GM19463 (cell line): ENCODE results near the gene TRIM24.

Experiments used
- ATAC-seq: cut with Tn5 transposase; IDR thresholded peaks from one replicate; pipeline ENCODE4 v1.9.1; 2021; ENCODE audit warnings: mild to moderate bottlenecking, moderate library complexity; ENCODE audit not compliant: unreplicated experiment

TRIM24 gene

GRCh38 chr7:138613630-138614029 is 153.6 kb downstream of the TRIM24 start:
- ATAC-seq, result no peak

DNA sequence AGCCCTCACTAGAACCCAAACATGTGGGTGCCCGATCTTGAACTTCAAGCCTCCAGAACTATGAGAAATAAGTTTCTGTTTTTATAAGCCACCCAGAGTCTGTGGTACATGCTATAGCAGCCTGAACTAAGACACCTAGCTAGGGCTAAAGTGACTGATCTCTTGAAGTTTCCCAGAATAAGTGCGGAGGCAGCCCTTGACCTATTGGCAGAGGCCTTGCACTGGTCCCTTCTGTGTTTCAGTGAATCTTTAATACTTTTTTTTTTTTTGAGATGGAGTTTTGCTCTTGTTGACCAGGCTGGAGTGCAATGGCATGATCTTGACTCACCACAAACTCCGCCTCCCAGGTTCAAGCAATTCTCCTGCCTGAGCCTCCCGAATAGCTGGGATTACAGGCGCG is 156.0 kb downstream of the TRIM24 start:
- ATAC-seq, result no peak

DNA sequence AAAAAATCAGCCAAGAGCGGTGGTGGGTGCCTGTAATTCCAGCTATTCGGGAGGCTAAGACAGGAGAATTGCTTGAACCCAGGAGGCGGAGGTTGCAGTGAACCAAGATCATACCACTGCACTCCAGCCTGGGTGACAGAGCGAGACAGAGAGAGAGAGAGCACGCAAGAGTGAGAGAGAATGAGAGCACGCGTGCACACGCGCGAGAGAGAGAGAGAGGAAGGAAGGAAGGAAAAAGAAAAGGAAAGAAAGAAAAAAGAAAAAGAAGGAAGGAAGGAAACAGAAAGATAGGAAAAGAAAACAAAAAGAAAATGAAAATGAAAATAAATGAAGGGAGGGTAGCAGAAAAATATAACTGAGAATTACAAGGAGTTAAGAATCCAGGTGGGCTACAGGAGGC is 158.4 kb downstream of the TRIM24 start:
- ATAC-seq, result no peak

DNA sequence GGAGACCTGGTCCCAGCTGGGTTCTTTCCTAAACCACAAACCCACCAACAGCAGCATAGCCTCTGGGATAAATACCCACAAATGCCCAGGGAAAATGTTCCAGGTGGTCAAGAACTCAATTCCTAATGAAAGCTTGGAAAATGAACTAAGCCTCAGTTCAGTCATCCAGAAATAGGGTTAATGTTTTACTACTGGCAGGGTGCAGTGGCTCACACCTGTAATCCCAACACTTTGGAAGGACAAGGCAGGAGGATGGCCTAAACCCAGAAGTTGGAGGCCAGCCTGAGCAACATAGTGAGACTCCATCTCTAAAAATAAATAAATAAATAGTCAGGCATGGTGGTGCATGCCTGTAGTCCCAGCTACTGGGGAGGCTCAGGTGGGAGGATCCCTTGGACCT is 158.9 kb downstream of the TRIM24 start:
- ATAC-seq, result no peak

DNA sequence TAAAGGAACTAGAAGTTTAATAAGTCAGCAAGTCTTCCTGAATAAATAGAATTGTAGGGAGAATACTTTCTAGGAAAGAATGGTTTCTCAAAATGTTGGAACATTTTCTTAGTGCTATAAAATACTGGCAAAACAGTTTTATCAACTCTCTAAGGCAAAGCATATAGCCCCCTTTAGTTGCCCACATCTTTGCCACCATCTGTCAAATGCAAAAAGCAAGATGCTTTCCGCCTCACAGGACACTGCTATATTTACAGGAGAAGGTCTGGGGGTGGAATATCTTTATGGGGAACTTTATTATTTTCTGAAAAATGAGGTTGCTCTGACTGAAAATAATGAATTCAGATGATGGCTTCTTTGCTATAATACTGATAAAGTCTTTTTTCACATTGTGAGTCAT is 162.8 kb downstream of the TRIM24 start:
- no peak for ATAC-seq

GRCh38 chr7:138625084-138625848 is 165.2 kb downstream of the TRIM24 start:
- ATAC-seq, result no peak

DNA sequence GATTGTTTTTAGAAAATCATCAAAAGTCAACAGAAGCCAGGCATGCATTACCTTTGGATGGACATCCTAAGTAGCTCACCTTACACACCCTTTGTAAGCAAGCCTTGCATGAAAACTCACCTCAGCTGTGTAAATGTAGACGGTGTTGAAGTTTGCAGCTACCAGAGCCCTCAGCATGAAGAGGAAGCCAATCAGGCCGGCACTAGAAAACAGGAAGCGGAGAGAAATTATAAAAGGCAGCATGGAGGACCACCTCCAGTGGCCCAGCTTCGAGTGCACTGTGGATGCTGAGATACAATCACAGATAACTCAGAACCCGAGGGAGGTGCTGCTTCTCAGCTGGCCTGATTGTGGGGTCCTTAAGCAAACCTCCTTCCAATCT is 165.8 kb downstream of the TRIM24 start:
- ATAC-seq, result no peak

GRCh38 chr7:138626846-138627245 is 166.8 kb downstream of the TRIM24 start:
- no peak for ATAC-seq

GRCh38 chr7:138627361-138627760 is 167.3 kb downstream of the TRIM24 start:
- ATAC-seq, result no peak

GRCh38 chr7:138630059-138630610 is 170.1 kb downstream of the TRIM24 start:
- ATAC-seq, result no peak

DNA sequence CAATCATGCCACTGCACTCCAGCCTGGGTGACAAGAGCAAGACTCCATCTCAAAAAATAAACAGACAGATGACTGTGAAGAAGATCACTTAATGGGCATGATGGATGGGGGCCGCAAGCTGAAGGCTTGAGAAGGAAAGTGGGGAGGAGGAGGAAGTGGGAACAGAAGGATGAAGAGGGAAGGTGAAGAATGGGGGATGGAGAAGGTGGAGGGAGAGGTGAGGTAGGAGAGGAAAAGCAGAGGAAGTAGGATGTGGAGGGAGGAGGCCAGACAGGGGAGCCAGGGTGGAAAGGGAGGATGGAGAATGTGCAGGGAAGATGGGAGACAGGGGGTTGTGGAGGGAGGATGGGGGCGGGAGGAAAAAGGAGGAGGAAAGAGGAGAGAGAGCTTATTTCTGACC is 172.3 kb downstream of the TRIM24 start:
- ATAC-seq, result no peak

DNA sequence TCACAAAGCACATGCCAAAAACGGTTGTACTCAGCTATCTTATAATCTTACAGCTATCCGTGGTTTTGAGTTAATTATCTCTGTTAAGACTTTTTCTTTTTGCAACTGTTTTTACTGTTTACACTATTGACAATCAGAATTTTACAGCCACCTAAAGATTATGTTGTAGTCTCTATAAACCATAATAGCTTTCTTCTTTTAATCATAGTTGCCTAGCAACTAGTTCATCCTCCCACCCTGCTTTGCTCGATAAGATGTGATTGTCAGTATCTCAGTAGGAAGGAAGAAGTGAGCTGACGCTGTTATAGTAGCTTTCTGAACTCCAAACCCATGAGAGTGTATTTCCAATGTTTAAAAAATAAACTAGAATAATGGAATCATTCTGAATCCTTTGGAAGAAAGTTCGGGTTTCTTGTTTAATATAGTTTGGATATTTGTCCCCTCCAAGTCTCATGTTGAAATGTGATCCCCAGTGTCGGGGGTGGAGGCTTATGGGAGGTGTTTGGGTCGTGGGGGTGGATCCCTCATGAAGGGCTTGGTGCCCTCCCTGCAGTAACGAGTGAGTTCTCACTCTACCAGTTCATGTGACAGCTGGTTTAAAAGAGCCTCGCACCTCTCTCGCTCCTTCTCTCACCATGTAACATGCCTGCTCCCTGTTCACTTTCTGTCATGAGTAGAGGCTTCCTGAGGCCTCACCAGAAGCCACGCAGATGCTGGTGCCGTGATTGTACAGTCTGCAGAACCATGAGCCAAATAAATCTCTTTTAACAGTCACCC is 173.0 kb downstream of the TRIM24 start:
- no peak for ATAC-seq
